ENCODE results near the gene ACIN1. TPM values are rescaled to one million over a fixed set of nuclear protein-coding genes. Genes with fewer than 3 reads are reported as not detected.
"Not testable (repeated sequence)": the region's sequence is repeated elsewhere in the genome, so short reads cannot be mapped to it uniquely, and the experiment has no call there.

The ACIN1 gene
- total RNA-seq, 1 donor from 2014 or later = 458 TPM

DNA sequence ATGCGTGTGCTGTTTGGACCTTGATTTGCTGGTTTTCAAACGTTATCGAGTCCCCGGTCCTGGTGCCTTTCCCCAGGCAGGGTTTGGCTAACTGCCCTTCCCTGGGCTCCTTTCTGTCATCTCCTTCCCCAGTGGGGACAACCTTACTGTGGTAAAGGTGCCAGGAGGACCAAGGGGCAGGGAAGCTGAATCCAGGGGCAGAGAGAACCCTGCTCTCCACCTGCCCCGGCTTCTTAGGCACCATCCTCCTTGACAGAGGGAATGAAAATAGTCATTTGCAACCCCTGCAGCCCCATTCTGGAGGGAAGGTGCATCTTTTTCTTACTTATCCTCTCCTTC lies 19.2 kb upstream of the ACIN1 start:
- no peak for DNase-seq (ENCODE audit: low spot score, unreplicated experiment)
- TF ChIP-seq, protein P1, sequence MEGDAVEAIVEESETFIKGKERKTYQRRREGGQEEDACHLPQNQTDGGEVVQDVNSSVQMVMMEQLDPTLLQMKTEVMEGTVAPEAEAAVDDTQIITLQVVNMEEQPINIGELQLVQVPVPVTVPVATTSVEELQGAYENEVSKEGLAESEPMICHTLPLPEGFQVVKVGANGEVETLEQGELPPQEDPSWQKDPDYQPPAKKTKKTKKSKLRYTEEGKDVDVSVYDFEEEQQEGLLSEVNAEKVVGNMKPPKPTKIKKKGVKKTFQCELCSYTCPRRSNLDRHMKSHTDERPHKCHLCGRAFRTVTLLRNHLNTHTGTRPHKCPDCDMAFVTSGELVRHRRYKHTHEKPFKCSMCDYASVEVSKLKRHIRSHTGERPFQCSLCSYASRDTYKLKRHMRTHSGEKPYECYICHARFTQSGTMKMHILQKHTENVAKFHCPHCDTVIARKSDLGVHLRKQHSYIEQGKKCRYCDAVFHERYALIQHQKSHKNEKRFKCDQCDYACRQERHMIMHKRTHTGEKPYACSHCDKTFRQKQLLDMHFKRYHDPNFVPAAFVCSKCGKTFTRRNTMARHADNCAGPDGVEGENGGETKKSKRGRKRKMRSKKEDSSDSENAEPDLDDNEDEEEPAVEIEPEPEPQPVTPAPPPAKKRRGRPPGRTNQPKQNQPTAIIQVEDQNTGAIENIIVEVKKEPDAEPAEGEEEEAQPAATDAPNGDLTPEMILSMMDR (IDR thresholded peaks at IDR 0.05; ENCODE audit: unreplicated experiment) = no peak
- no peak overlapping the region for H3K4me3 Mint-ChIP-seq (ENCODE audit: low read depth)

DNA sequence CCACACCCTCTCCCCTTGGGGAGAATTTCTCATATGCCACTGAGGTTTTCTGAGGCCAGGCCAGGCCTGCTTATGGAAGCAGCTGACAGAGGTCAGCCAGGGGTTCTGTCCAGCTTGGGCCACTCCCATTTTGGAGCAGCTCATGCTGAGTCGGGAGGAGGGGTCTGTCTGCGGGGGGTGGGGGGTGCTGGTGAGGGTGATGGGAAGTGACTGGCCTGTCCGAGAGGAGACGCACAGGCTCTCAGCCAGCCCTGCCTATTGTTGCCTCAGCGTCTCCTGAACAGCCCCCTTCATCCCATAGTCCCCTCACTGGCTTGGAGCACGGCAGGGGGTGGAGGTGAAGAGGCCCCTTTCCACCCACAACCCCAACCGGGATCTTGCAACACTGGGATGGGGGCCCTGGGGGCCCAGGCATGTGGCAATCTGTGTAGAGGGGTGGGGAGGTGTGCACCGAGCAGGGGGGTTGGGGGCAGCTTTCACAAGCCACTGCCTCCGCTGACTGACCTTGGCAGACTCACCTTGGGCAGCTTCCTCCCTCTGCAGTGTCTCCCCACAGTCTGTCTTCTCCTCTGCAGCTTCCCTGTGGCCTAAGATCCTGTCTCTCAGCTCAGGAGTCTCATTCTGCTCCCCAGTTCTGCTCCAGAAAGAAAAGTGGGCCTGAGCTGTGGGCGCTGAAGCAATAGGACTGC lies 18.6 kb upstream of the ACIN1 start:
- peaks cover 19% of the 10 kb centered on the region for H3K27me3 Mint-ChIP-seq
- H3K4me1 Mint-ChIP-seq (ENCODE audit: low read depth) = peaks cover 1% of the 10 kb centered on the region
- no peak for DNase-seq (ENCODE audit: low spot score, unreplicated experiment)
- H3K36me3 Mint-ChIP-seq (ENCODE audit: insufficient read depth) = no peaks in the 10 kb centered on the region
- H3K4me3 Mint-ChIP-seq (ENCODE audit: low read depth) = no peak overlapping the region
- TF ChIP-seq, protein P1 (IDR thresholded peaks at IDR 0.05; ENCODE audit: unreplicated experiment) = no peak
- no peaks in the 10 kb centered on the region for H3K9me3 Mint-ChIP-seq (ENCODE audit: low read depth)
- no peak overlapping the region for H3K27ac Mint-ChIP-seq

More for the DNA sequence above, 19.2 kb upstream of the ACIN1 start:
- Mint-ChIP-seq H3K9me3 (ENCODE audit: low read depth) (no peaks in the 10 kb centered on the region), H3K27ac (no peak overlapping the region), H3K4me1 (ENCODE audit: low read depth) (peaks cover 1% of the 10 kb centered on the region), H3K36me3 (ENCODE audit: insufficient read depth) (no peaks in the 10 kb centered on the region), H3K27me3 (peaks cover 19% of the 10 kb centered on the region)

DNA sequence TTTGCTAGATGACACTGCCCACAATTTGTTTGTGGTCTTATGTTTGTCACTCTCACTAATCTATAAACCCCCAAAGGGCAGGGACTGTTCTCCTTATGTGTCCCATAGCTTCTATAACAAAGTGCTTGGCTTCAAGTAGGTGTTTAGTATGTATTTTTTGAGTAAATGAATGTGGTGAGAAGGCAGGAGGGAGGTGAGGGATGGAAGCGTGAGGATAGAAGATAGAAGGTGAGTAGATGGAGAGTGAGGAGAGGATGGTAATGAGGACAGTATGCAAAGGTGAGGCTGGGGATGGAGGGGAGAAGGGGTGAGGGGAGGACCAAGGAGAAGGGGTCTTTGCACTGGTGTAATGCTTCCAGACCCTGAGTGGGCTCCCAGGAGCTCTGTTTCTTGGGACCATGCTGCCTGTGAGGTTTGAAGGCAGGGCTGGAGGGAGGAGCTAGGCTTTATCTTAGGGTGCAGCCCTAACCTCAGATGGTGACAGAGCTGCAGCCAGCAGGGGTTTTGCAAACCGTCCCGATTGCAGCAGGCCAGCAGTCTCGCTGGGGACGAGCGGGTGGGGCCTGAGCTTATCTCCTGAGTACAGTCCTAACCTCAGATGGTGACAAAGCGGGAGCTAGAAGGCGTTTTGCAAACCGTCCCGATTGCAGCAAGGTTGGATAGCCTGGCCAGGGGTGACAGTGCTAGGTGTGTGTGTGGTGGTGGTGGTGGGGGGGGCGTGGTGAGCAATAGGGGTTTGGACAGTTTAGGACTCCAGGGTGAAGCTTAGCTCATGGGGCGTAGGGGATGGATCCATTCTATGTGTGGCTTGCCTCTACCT lies 17.6 kb upstream of the ACIN1 start:
- Mint-ChIP-seq H3K9me3 (ENCODE audit: low read depth) (no peaks in the 10 kb centered on the region), H3K36me3 (ENCODE audit: insufficient read depth) (no peaks in the 10 kb centered on the region), H3K4me1 (ENCODE audit: low read depth) (peaks cover 1% of the 10 kb centered on the region), H3K4me3 (ENCODE audit: low read depth) (no peak overlapping the region), H3K27me3 (peaks cover 19% of the 10 kb centered on the region), H3K27ac (no peak overlapping the region)
- no peak for DNase-seq (ENCODE audit: low spot score, unreplicated experiment)
- TF ChIP-seq, protein P1 (IDR thresholded peaks at IDR 0.05; ENCODE audit: unreplicated experiment) = no peak

DNA sequence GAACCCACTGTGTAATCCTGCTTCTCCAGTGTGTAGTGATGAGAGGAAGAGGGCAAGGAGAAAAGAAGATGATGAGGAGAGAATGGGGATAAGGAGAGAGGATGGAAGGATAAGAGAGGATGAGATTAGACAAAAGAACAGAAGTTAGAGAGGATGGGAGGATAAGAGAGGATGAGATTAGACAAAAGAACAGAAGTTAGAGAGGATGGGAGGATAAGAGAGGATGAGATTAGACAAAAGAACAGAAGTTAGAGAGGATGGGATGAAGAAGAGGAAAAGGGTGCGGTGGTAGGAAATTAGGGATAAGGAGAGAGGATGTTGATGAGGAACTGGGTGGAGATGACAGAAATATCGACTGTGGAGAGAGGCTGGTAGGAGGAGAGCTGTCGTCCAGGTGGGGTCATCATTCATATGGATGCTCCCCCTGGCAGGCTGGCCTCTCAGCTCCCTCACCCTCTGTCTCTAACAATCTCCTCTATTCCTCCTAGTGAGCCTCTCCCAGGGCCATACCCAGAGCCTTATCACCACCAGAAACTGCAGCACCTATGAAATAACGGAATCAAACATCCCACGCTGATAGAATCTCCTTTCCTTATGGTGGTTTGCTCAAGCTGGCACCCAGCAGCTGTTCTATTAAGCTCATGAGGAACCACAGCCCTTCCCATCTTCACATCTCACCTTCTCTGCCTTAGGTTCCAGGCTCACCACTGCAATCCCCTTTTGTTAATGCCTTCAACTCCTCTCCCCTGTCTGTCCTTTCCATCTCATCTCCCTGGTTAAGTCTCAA lies 15.8 kb upstream of the ACIN1 start:
- Mint-ChIP-seq H3K4me3 (ENCODE audit: low read depth) (no peak overlapping the region), H3K36me3 (ENCODE audit: insufficient read depth) (no peaks in the 10 kb centered on the region), H3K9me3 (ENCODE audit: low read depth) (no peaks in the 10 kb centered on the region), H3K27me3 (peaks cover 9% of the 10 kb centered on the region), H3K27ac (no peak overlapping the region), H3K4me1 (ENCODE audit: low read depth) (peaks cover 4% of the 10 kb centered on the region)
- TF ChIP-seq, protein P1 (IDR thresholded peaks at IDR 0.05; ENCODE audit: unreplicated experiment) = no peak
- DNase-seq (ENCODE audit: low spot score, unreplicated experiment) = no peak

DNA sequence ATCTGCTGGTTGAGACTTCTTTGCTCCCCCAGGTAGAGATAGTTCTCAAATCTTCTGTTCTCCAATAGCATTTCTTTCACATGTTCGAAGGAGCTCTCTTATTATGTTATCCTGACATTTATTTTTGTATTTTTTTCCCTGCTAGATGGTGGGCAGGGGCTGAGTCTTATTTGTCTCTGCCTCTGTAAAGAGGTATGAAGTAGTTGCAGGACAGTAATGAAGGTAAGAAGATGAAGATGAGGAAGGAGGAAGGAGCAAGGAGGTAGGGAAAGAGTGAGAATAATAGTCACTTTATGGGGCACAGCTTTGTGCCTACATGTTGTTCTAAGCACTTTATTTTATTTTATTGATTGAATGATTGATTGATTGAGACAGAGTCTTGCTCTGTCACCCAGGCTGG lies 14.8 kb upstream of the ACIN1 start:
- peaks cover 10% of the 10 kb centered on the region for H3K27me3 Mint-ChIP-seq
- H3K9me3 Mint-ChIP-seq (ENCODE audit: low read depth) = no peaks in the 10 kb centered on the region
- no peak overlapping the region for H3K4me3 Mint-ChIP-seq (ENCODE audit: low read depth)
- peaks cover 5% of the 10 kb centered on the region for H3K4me1 Mint-ChIP-seq (ENCODE audit: low read depth)
- H3K27ac Mint-ChIP-seq = no peak overlapping the region
- no peak for DNase-seq (ENCODE audit: low spot score, unreplicated experiment)
- TF ChIP-seq, protein P1 (IDR thresholded peaks at IDR 0.05; ENCODE audit: unreplicated experiment) = no peak
- no peaks in the 10 kb centered on the region for H3K36me3 Mint-ChIP-seq (ENCODE audit: insufficient read depth)

DNA sequence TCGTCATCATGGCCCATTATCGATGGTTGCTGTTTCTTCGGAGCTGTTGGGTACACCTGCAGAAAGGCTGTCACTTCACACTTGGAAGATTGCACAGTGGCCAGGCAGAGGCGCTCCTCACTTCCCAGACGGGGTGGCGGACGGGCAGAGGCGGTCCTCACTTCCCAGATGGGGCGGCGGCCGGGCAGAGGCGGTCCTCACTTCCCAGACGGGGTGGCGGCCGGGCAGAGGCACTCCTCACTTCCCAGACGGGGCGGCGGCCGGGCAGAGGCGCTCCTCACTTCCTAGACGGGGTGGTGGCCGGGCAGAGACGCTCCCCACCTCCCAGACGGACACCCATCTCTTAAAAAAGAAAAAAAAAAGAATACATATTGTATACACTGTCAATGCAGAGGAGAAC lies 13.2 kb upstream of the ACIN1 start:
- not testable (repeated sequence) for H3K36me3 Mint-ChIP-seq (ENCODE audit: insufficient read depth); H3K4me3 Mint-ChIP-seq (ENCODE audit: low read depth); DNase-seq (ENCODE audit: low spot score, unreplicated experiment); H3K27ac Mint-ChIP-seq; H3K9me3 Mint-ChIP-seq (ENCODE audit: low read depth)
- Mint-ChIP-seq H3K27me3 (peaks cover 14% of the 10 kb centered on the region), H3K4me1 (ENCODE audit: low read depth) (peaks cover 12% of the 10 kb centered on the region)

DNA sequence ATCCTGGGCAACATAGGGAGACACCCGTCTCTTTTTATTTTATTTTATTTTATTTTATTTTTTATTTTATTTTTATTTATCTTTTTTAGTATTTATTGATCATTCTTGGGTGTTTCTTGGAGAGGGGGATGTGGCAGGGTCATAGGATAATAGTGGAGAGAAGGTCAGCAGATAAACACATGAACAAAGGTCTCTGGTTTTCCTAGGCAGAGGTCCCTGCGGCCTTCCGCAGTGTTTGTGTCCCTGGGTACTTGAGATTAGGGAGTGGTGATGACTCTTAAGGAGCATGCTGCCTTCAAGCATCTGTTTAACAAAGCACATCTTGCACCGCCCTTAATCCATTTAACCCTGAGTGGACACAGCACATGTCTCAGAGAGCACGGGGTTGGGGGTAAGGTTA lies 12.7 kb upstream of the ACIN1 start:
- H3K9me3 Mint-ChIP-seq (ENCODE audit: low read depth); H3K4me3 Mint-ChIP-seq (ENCODE audit: low read depth); H3K36me3 Mint-ChIP-seq (ENCODE audit: insufficient read depth); H3K27ac Mint-ChIP-seq; DNase-seq (ENCODE audit: low spot score, unreplicated experiment): not testable (repeated sequence)
- peaks cover 12% of the 10 kb centered on the region for H3K4me1 Mint-ChIP-seq (ENCODE audit: low read depth)
- H3K27me3 Mint-ChIP-seq = peaks cover 14% of the 10 kb centered on the region
